Brain microvascular endothelial cell (primary cell): ENCODE measurements around the gene SORCS1.

Experiments used
- DNase-seq: peaks from one replicate; pipeline ENCODE4 v3.0.0-alpha.2; 2020
- H3K27ac ChIP-seq: fragments of 250-450 bp; sonication (Bioruptor Pico); 2 replicates; pipeline ENCODE4 v1.5.1; 2020; ENCODE audit warnings: mild to moderate bottlenecking, moderate library complexity
- H3K27me3 ChIP-seq: fragments of 250-450 bp; sonication (Bioruptor Pico); replicated peaks from 2 replicates; pipeline ENCODE4 v1.5.1; 2020; ENCODE audit warnings: mild to moderate bottlenecking
- H3K36me3 ChIP-seq: fragments of 250-450 bp; sonication (Bioruptor Pico); replicated peaks from 2 replicates; pipeline ENCODE4 v1.5.1; 2020; ENCODE audit warnings: mild to moderate bottlenecking
- H3K4me3 ChIP-seq: 2 replicates; pipeline ENCODE4 v1.5.1; 2011; ENCODE audit warnings: low read depth, mild to moderate bottlenecking, control low read depth, low read length, moderate library complexity
- in situ Hi-C: cut with HindIII; loops from 2 replicates; pipeline ENCODE4 v1.10.0; 2017; ENCODE audit warnings: low sequenced_read_pairs, low pct_ligation_motif_present
- TF ChIP-seq, protein P1 (sequence below): IDR thresholded peaks from 2 replicates; pipeline ENCODE4 v1.5.1; 2011; ENCODE audit warnings: low read depth, mild to moderate bottlenecking, moderate library complexity, low read length, control low read depth, inconsistent platforms; ENCODE audit errors: missing control alignments

Gene SORCS1

DNA sequence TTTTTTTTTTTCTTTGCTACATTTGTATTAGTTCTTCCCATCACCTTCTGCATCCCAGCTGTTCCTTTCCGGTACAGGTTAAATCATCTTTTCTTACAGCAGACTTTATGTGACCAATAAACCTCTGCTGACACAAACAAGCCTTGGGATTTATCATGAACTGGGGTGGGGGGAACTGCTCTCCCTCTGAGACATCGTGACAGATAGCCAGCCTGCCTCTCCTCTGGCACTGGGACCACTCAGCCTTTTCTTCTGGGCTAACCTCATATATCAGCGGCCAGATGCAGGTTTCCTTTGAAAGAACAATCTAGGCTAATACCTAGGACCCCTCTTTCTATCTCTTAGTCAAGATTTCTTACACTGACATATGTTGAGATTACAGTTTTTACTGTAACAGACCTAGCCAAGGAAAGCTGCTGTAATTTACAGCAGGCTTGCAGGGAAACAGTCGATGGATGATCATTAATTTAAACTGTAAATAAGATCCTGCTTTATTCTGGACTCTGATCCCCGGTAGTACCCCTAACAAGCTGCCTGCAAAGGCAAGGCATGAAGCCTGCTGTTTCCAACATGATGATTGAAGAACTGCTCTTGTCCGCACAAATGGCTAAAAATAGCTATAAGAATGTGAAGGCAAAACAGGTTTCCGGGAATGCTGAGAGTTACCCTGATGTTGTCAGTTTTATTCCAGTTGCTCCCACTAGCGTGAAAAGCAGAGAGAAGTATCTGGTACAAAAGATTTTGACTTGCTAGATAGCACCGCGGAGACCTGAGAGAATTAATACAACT is 338.7 kb downstream of the SORCS1 start:
- Histone ChIP-seq H3K4me3 (no peak overlapping the region), H3K27me3 (no peaks in the 10 kb centered on the region), H3K36me3 (no peaks in the 10 kb centered on the region), H3K27ac (no peak overlapping the region)
- TF ChIP-seq, protein P1, sequence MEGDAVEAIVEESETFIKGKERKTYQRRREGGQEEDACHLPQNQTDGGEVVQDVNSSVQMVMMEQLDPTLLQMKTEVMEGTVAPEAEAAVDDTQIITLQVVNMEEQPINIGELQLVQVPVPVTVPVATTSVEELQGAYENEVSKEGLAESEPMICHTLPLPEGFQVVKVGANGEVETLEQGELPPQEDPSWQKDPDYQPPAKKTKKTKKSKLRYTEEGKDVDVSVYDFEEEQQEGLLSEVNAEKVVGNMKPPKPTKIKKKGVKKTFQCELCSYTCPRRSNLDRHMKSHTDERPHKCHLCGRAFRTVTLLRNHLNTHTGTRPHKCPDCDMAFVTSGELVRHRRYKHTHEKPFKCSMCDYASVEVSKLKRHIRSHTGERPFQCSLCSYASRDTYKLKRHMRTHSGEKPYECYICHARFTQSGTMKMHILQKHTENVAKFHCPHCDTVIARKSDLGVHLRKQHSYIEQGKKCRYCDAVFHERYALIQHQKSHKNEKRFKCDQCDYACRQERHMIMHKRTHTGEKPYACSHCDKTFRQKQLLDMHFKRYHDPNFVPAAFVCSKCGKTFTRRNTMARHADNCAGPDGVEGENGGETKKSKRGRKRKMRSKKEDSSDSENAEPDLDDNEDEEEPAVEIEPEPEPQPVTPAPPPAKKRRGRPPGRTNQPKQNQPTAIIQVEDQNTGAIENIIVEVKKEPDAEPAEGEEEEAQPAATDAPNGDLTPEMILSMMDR: no peak
- DNase-seq: no peak
- in situ Hi-C loops: no loop called here

DNA sequence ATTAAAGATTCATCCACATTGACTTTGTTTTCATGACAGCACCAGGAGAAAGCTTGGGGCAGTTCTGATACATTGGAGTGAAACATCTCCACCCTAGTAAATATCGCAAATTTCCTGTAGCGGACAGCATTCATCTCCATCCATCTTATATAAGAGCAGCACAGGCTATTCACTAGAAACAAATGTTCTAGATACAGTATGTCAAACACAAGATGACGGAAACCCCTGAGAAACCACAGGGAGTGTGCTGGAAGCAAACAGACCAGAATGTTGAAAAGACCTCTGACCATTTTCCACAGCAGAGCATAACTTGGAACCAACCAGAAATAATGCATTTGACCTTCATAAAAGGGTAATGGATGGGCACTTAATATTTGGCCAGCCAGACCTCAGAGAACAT is 343.9 kb downstream of the SORCS1 start:
- TF ChIP-seq, protein P1: no peak
- Histone ChIP-seq H3K36me3 (no peaks in the 10 kb centered on the region), H3K27ac (no peak overlapping the region), H3K27me3 (no peaks in the 10 kb centered on the region), H3K4me3 (no peak overlapping the region)
- no peak for DNase-seq
- in situ Hi-C loops: no loop called here

DNA sequence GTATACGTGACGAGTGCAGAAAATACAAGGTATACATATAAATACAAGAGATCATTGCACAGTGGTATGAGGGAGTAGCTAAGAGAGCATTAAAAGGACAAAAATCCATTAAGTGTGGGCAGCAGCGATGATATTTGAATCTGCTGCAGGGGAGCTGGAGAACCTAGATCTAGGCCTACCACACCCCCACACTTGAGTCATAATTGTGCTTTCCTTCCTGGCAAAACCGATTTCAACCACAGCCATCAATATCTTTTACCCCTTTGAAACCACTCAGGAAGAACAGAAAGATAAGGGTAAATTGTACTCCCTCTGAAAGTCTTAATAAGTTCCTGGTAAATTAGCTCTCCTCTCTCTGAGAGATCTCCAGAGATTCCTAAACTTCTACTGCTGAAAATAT is 345.0 kb downstream of the SORCS1 start:
- H3K4me3 ChIP-seq: no peak overlapping the region
- TF ChIP-seq, protein P1: no peak
- no peak for DNase-seq
- no peaks in the 10 kb centered on the region for H3K36me3 ChIP-seq
- H3K27ac ChIP-seq: no peak overlapping the region
- no peaks in the 10 kb centered on the region for H3K27me3 ChIP-seq
- in situ Hi-C loops: no loop called here

DNA sequence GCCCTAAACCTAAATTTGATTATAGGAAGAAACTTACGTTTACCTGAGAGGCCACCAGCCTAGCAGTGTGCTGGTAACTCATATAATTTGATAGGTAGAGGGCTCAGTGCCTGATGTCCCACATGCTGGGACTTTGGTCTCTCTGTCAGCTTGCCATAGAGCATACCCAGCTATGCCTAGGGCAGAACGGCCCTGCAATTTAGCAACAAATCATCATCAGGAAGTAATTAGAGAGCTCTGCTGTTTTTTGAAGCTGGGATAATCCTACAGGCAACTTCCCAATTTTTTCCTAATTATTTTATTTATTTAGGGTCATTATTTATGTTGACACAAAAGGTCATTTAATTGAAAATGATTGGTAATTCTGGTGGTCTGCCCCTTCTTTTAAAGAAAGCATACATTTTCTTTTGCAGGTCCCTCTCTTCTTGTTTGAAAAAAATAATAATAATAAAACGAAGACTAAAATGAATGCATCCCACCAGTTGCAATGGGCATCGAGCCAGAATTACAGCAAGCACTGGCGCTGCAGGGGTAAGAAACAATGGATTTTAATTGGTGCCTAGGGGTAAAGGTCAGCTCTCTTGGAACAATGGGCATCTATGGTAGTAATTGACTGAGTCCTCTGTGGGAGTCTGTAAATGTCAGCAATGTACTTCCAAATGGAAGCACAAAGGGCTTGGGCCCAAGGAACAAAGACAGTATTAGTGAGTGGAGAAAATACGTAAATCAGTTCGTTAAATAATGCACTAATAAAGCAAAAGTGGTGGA is 348.0 kb downstream of the SORCS1 start:
- TF ChIP-seq, protein P1: no peak
- Histone ChIP-seq H3K27me3 (no peaks in the 10 kb centered on the region), H3K27ac (no peak overlapping the region), H3K4me3 (no peak overlapping the region), H3K36me3 (no peaks in the 10 kb centered on the region)
- no peak for DNase-seq
- in situ Hi-C loops: no loop called here

DNA sequence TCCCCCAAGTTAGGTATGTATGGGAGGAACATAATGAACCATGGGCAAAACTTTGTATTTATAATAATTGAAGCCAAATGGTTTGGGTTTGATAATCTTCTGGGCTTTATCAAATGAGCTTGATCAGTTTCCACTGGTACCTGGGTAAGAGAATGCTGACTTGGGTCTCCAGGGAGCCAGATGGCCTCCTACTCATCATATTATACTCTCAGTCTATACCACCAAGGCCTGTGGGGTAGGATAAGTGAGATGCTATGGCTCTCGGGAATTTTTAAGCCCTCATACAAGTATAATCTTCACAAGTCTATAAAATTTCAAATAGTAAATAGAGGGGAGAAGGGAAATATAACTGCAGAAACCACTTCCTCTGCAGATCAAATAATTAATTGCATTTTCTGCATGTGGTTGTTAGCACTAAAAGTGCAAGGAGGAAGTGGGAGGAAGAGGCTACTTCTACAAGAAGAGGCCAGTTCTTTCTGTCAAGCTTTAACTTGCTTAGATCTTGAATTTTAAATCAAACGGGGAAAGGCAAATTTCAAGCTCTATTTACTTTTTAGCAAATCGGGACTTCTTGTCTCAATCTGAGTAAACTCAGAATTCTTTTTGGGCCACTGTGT is 349.0 kb downstream of the SORCS1 start:
- H3K27ac ChIP-seq: no peak overlapping the region
- no peak overlapping the region for H3K4me3 ChIP-seq
- in situ Hi-C loops: no loop called here
- no peak for DNase-seq
- no peaks in the 10 kb centered on the region for H3K27me3 ChIP-seq
- no peaks in the 10 kb centered on the region for H3K36me3 ChIP-seq
- TF ChIP-seq, protein P1: no peak
